K562 (cell line): ENCODE results near the gene FYB1. TPM values are rescaled to one million over a fixed set of nuclear protein-coding genes. Genes with fewer than 3 reads are reported as not detected.

Experiments
- ARHGAP35 ChIP-seq: fragments of 450-650 bp; IDR thresholded peaks from 2 replicates; pipeline ENCODE4 v1.6.1; 2018; ENCODE audit not compliant: partially characterized antibody
- CCAR2 ChIP-seq: fragments of 200-400 bp; formaldehyde crosslinking; IDR thresholded peaks from 2 replicates; pipeline ENCODE4 v1.6.1; 2017; ENCODE audit warnings: mild to moderate bottlenecking, low read depth, low read length
- FOSL1 ChIP-seq: fragments of 200-800 bp; sonication (Bioruptor generic); conservative IDR thresholded peaks from 2 replicates; pipeline ENCODE4 v1.6.1; 2016; ENCODE audit warnings: missing genetic modification characterization, missing compliant biosample characterization
- FOXP1 ChIP-seq: sonication (generic); formaldehyde crosslinking; IDR thresholded peaks from 2 replicates; pipeline ENCODE4 v1.8.0; 2022; ENCODE audit warnings: mild to moderate bottlenecking, missing genetic modification reagents
- KAT2B ChIP-seq: IDR thresholded peaks from one replicate; pipeline ENCODE4 v1.6.1; 2012; ENCODE audit warnings: low read depth, mild to moderate bottlenecking, control low read depth, inconsistent platforms, low read length, moderate library complexity
- XRCC5 ChIP-seq: fragments of 200-400 bp; formaldehyde crosslinking; IDR thresholded peaks from 2 replicates; pipeline ENCODE4 v1.6.1; 2017; ENCODE audit warnings: low read depth, mild to moderate bottlenecking, low read length
- ZFX ChIP-seq: sonication (generic); formaldehyde crosslinking; IDR thresholded peaks from 2 replicates; pipeline ENCODE4 v1.8.0; 2022; ENCODE audit warnings: mild to moderate bottlenecking, missing genetic modification reagents, moderate library complexity
- ZNF766 ChIP-seq: fragments of 200-800 bp; sonication (Bioruptor generic); conservative IDR thresholded peaks from 2 replicates; pipeline ENCODE4 v1.6.1; 2016; ENCODE audit warnings: missing genetic modification characterization, missing compliant biosample characterization
- polyA plus RNA-seq, 8 experiments: library from polyadenylated mRNA; depleted of rRNA in 4 of 8; stranded (reverse) in 5 of 8; unstranded in 3 of 8; fragments of >200 nt; fragmentation: Nextera tagmentation in 2 of 8; fragmentation: Illumina TruSeq in 1 of 8; extraction: Ambion mirVana in 2 of 8; extraction: Trizol in 1 of 8; gene quantifications; 2 replicates each; pipeline versions ENCODE4 v1.2.1 to v1.2.3, GENCODE V29; 2011 to 2014; ENCODE audit warnings: inconsistent platforms in 1 of 8, missing spikeins in 1 of 8
- total RNA-seq, 7 experiments: library from RNA; depleted of rRNA in 6 of 7; stranded (reverse); fragments of >200 nt in 6 of 7; fragmentation: Illumina TruSeq in 2 of 7; extraction: Trizol in 2 of 7; gene quantifications; 2 replicates each; pipeline versions ENCODE4 v1.2.1 to v1.2.3, GENCODE V29; 2011 to 2021; ENCODE audit warnings: low replicate concordance in 1 of 7
- TF ChIP-seq, protein P1 (sequence below), 2 experiments: fragments of 450-650 bp; formaldehyde crosslinking in 1 of 2; IDR thresholded peaks; 2 replicates each; pipeline versions ENCODE4 v1.4.0 to v1.6.1; 2014 to 2020; ENCODE audit warnings: mild to moderate bottlenecking in 2 of 2, borderline replicate concordance in 1 of 2, low read depth in 1 of 2
- TF ChIP-seq, protein P2 (sequence below): fragments of 450-650 bp; IDR thresholded peaks from 2 replicates; pipeline ENCODE4 v1.6.1; 2017; ENCODE audit warnings: antibody characterized with exemption
- TF ChIP-seq, protein P3 (sequence below): fragments of 450-650 bp; IDR thresholded peaks from 2 replicates; pipeline ENCODE4 v1.7.1; 2018; ENCODE audit warnings: mild to moderate bottlenecking, low read depth; ENCODE audit not compliant: partially characterized antibody

The FYB1 gene
- total and polyA plus RNA-seq, 9 of the 15 experiments (the other 6 are each of a cell fraction or from before 2014, with no cell fraction given): 4.7 to 31.5 (median 9.7) TPM

- TF ChIP-seq, protein P1, sequence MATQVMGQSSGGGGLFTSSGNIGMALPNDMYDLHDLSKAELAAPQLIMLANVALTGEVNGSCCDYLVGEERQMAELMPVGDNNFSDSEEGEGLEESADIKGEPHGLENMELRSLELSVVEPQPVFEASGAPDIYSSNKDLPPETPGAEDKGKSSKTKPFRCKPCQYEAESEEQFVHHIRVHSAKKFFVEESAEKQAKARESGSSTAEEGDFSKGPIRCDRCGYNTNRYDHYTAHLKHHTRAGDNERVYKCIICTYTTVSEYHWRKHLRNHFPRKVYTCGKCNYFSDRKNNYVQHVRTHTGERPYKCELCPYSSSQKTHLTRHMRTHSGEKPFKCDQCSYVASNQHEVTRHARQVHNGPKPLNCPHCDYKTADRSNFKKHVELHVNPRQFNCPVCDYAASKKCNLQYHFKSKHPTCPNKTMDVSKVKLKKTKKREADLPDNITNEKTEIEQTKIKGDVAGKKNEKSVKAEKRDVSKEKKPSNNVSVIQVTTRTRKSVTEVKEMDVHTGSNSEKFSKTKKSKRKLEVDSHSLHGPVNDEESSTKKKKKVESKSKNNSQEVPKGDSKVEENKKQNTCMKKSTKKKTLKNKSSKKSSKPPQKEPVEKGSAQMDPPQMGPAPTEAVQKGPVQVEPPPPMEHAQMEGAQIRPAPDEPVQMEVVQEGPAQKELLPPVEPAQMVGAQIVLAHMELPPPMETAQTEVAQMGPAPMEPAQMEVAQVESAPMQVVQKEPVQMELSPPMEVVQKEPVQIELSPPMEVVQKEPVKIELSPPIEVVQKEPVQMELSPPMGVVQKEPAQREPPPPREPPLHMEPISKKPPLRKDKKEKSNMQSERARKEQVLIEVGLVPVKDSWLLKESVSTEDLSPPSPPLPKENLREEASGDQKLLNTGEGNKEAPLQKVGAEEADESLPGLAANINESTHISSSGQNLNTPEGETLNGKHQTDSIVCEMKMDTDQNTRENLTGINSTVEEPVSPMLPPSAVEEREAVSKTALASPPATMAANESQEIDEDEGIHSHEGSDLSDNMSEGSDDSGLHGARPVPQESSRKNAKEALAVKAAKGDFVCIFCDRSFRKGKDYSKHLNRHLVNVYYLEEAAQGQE (IDR thresholded peaks at IDR 0.05; ENCODE audit: borderline replicate concordance): no peak
- TF ChIP-seq, protein P1 (CRISPR knock-in tag; IDR thresholded peaks at IDR 0.05; ENCODE audit: low read depth): no peak
- TF ChIP-seq, protein P2, sequence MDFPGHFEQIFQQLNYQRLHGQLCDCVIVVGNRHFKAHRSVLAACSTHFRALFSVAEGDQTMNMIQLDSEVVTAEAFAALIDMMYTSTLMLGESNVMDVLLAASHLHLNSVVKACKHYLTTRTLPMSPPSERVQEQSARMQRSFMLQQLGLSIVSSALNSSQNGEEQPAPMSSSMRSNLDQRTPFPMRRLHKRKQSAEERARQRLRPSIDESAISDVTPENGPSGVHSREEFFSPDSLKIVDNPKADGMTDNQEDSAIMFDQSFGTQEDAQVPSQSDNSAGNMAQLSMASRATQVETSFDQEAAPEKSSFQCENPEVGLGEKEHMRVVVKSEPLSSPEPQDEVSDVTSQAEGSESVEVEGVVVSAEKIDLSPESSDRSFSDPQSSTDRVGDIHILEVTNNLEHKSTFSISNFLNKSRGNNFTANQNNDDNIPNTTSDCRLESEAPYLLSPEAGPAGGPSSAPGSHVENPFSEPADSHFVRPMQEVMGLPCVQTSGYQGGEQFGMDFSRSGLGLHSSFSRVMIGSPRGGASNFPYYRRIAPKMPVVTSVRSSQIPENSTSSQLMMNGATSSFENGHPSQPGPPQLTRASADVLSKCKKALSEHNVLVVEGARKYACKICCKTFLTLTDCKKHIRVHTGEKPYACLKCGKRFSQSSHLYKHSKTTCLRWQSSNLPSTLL: no peak
- TF ChIP-seq XRCC5 (no peak; the same call in 1 of the 2 replicates), ZNF766 (CRISPR knock-in tag) (no peak), FOSL1 (tag) (no peak), FOXP1 (CRISPR knock-in tag) (peak; percentile 86; the same call in 1 of the 2 replicates), CCAR2 (no peak), KAT2B (no peak), ARHGAP35 (no peak), ZFX (CRISPR knock-in tag) (peak; percentile 66; the same call in 1 of the 2 replicates)
- TF ChIP-seq, protein P3, sequence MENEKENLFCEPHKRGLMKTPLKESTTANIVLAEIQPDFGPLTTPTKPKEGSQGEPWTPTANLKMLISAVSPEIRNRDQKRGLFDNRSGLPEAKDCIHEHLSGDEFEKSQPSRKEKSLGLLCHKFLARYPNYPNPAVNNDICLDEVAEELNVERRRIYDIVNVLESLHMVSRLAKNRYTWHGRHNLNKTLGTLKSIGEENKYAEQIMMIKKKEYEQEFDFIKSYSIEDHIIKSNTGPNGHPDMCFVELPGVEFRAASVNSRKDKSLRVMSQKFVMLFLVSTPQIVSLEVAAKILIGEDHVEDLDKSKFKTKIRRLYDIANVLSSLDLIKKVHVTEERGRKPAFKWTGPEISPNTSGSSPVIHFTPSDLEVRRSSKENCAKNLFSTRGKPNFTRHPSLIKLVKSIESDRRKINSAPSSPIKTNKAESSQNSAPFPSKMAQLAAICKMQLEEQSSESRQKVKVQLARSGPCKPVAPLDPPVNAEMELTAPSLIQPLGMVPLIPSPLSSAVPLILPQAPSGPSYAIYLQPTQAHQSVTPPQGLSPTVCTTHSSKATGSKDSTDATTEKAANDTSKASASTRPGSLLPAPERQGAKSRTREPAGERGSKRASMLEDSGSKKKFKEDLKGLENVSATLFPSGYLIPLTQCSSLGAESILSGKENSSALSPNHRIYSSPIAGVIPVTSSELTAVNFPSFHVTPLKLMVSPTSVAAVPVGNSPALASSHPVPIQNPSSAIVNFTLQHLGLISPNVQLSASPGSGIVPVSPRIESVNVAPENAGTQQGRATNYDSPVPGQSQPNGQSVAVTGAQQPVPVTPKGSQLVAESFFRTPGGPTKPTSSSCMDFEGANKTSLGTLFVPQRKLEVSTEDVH: no peak
These were observed 146.2 kb downstream of the FYB1 start (continued) for GRCh38 chr5:39072925-39073766.
